Endometrial microvascular endothelial cells (primary cell): ENCODE results near the gene RAPGEF2. TPM values are rescaled to one million over a fixed set of nuclear protein-coding genes. Genes with fewer than 3 reads are reported as not detected.

ENCODE experiments used
- in situ Hi-C: cut with HindIII; loops from 2 replicates; pipeline ENCODE4 v1.10.0; 2017; ENCODE audit warnings: low sequenced_read_pairs, low pct_unique_long_range_greater_than_20kb; ENCODE audit errors: inconsistent ontology term
- total RNA-seq: library from RNA; depleted of rRNA; stranded (reverse); fragments of >200 nt; gene quantifications from one replicate; pipeline ENCODE4 v1.2.3, GENCODE V29; 2015; ENCODE audit errors: inconsistent ontology term

Gene RAPGEF2
- total RNA-seq, 1 donor from 2014 or later, result 43.6 TPM

DNA sequence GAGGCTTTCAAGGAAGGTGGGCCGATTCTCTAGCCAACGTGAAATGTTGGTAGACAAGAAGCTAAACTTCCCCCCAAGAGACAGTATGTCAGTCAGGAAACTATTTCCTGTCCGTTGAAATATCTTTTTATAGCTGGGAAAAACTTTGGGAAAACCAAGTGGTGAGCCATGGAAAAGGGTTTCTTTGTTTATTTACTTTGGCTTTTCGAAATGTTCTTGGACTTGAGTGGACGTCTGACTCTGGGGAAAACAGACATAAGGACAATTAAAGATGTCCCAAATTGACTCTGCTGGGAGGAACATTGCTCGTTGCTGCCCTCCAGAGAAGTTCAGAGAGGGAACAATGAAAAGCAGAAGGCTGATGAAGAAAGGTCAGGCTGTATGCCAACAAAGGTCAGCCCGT, 295.4 kb downstream of the RAPGEF2 start:
- in situ Hi-C loops, result no loop called here

DNA sequence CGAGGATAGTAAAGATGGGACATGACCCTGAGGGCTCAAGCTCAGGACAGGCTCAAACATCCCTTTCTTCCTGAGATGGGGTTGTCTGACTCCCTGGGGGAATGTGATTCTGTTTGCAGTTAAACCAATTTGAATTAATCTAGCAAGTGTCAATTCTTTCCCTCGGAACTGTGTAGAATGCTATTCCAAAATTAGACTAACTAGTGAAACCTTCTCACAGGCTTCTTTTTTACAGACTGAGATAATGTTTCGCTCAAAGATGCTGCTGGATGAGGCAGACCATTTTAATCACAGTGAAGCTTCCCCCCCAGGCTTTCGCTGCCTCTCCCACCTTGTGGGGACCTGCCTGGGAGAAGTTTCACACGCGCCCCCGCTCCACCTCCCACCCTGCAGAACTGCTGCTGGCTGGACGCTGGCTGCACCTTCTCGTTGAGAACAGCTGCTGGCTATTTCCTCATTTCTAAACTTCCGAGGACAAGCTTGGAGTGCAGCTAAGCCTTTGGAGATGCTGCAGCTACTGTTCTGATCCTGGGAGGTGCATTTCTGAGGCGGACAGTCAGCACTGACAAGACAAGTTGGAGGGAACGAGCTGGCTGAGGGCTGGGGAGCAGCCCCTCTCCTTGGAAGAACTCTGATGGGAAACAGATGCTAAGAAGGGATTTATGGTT, 297.8 kb downstream of the RAPGEF2 start:
- in situ Hi-C loops, result no loop called here

DNA sequence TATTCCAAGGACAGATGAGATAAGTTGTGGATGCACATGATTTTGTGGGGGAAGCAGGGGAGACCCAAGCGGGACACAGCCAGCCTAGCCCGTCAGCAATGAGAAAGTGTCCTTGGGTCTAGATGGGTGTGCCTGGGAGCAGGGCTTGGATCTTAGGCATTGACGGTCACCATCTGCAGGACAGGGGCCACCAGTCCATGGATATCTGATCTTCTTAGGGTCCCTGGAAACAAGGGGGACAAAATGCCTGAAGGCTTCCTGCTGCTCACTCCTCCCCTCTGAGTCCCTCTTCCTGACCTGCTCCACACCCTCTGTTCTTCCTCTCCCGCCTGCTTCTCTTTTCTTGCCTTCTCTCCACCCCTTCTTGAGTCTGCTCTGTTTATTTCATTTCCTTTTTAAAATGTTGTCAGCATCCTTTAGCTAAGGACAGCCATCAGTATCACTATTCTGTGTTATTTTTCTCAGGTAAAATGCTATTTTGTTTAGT, 298.4 kb downstream of the RAPGEF2 start:
- in situ Hi-C loops, result no loop called here

DNA sequence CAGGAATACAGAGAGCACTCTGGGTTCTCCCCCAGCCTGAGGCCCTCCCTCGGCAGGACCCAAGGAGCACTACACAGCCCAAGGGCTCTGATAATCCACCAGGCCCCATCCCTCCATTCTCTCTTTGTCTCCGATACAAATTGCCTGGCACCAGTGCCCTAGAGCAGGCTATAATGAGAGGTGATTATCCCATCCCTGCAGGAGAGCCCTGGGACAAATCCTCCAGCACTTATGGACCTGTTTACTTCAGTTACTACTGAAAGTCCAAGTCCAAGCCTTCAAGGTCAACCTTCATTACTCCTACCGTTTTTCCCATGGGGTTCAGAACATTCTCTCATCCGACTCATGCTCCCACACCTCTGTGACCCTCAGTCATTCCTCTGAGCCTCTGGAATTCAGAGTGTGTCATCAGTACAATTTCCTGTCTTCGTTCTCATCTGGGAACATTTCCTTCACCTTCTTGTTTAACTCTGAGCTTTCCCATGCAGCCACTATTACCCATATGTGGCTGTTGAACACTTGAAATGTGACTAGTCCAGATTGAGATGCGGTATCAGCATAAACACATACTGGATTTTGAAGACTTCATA, 299.0 kb downstream of the RAPGEF2 start:
- in situ Hi-C loops, result no loop called here
